Neural progenitor cell (in vitro differentiated cells): ENCODE results near the gene IQSEC1. TPM values are rescaled to one million over a fixed set of nuclear protein-coding genes. Genes with fewer than 3 reads are reported as not detected.

Source experiments
- DNase-seq: peaks from one replicate; pipeline ENCODE4 v3.0.0-alpha.2; 2016; ENCODE audit warnings: low spot score
- H2AFZ ChIP-seq: fragments of 200-600 bp; sonication (generic); replicated peaks from 2 replicates; pipeline ENCODE4 v1.6.1; 2016; ENCODE audit warnings: antibody characterized with exemption
- H3F3A ChIP-seq: fragments of 200-600 bp; sonication (generic); 2 replicates; pipeline ENCODE4 v1.6.1; 2016; ENCODE audit warnings: antibody characterized with exemption, low read depth
- H3K27ac ChIP-seq: fragments of 200-600 bp; sonication (generic); 2 replicates; pipeline ENCODE4 v1.5.1; 2016; ENCODE audit warnings: mild to moderate bottlenecking
- H3K27me3 ChIP-seq: fragments of 200-600 bp; sonication (generic); 2 replicates; pipeline ENCODE4 v1.6.1; 2016; ENCODE audit warnings: mild to moderate bottlenecking, moderate library complexity
- H3K36me3 ChIP-seq: fragments of 200-600 bp; sonication (generic); 2 replicates; pipeline ENCODE4 v1.5.1; 2016
- H3K4me1 ChIP-seq: fragments of 200-600 bp; sonication (generic); 2 replicates; pipeline ENCODE4 v1.6.1; 2016; ENCODE audit warnings: mixed run types
- H3K4me2 ChIP-seq: fragments of 200-600 bp; sonication (generic); 2 replicates; pipeline ENCODE4 v1.6.1; 2016
- H3K4me3 ChIP-seq: fragments of 200-600 bp; sonication (generic); 2 replicates; pipeline ENCODE4 v1.5.1; 2016
- H3K79me2 ChIP-seq: fragments of 200-600 bp; sonication (generic); 2 replicates; pipeline ENCODE4 v1.6.1; 2016; ENCODE audit warnings: low read depth
- H3K9ac ChIP-seq: fragments of 200-600 bp; sonication (generic); 2 replicates; pipeline ENCODE4 v1.6.1; 2016
- H3K9me3 ChIP-seq: fragments of 200-600 bp; sonication (generic); 2 replicates; pipeline ENCODE4 v1.5.1; 2016; ENCODE audit warnings: low read depth
- H4K20me1 ChIP-seq: fragments of 200-600 bp; sonication (generic); 2 replicates; pipeline ENCODE4 v1.6.1; 2016; ENCODE audit warnings: low read depth
- H3K27ac Mint-ChIP-seq: 3 replicates; pipeline ENCODE4 v1.8.0; 2021; ENCODE audit warnings: mixed read lengths
- H3K27me3 Mint-ChIP-seq: 2 replicates; pipeline ENCODE4 v1.8.0; 2022; ENCODE audit warnings: low read depth, mild to moderate bottlenecking, inconsistent platforms, moderate library complexity, mixed read lengths; ENCODE audit not compliant: insufficient read depth
- H3K36me3 Mint-ChIP-seq: 3 replicates; pipeline ENCODE4 v1.8.0; 2021; ENCODE audit warnings: mixed read lengths
- H3K4me1 Mint-ChIP-seq: 3 replicates; pipeline ENCODE4 v1.8.0; 2021; ENCODE audit warnings: mixed read lengths
- H3K4me3 Mint-ChIP-seq: 3 replicates; pipeline ENCODE4 v1.8.0; 2021; ENCODE audit warnings: mild to moderate bottlenecking, moderate library complexity, mixed read lengths
- H3K9me3 Mint-ChIP-seq: 3 replicates; pipeline ENCODE4 v1.8.0; 2020; ENCODE audit warnings: mixed read lengths
- EZH2 ChIP-seq: fragments of 200-600 bp; sonication (generic); IDR thresholded peaks from 2 replicates; pipeline ENCODE4 v1.6.1; 2017; ENCODE audit warnings: antibody characterized with exemption, mild to moderate bottlenecking, moderate library complexity
- EZH2phosphoT487 ChIP-seq: fragments of 200-600 bp; sonication (generic); IDR thresholded peaks from 2 replicates; pipeline ENCODE4 v1.6.1; 2017; ENCODE audit warnings: antibody characterized with exemption
- total RNA-seq: library from RNA; depleted of rRNA; stranded (reverse); fragments of >200 nt; gene quantifications from 2 replicates; pipeline ENCODE4 v1.2.3, GENCODE V29; 2015; ENCODE audit warnings: low replicate concordance
- TF ChIP-seq, protein P1 (sequence below): fragments of 200-600 bp; sonication (generic); IDR thresholded peaks from 2 replicates; pipeline ENCODE4 v1.5.1; 2017; ENCODE audit warnings: antibody characterized with exemption, mild to moderate bottlenecking

Gene IQSEC1
- total RNA-seq, 1 donor from 2014 or later, result 8.9 TPM

DNA sequence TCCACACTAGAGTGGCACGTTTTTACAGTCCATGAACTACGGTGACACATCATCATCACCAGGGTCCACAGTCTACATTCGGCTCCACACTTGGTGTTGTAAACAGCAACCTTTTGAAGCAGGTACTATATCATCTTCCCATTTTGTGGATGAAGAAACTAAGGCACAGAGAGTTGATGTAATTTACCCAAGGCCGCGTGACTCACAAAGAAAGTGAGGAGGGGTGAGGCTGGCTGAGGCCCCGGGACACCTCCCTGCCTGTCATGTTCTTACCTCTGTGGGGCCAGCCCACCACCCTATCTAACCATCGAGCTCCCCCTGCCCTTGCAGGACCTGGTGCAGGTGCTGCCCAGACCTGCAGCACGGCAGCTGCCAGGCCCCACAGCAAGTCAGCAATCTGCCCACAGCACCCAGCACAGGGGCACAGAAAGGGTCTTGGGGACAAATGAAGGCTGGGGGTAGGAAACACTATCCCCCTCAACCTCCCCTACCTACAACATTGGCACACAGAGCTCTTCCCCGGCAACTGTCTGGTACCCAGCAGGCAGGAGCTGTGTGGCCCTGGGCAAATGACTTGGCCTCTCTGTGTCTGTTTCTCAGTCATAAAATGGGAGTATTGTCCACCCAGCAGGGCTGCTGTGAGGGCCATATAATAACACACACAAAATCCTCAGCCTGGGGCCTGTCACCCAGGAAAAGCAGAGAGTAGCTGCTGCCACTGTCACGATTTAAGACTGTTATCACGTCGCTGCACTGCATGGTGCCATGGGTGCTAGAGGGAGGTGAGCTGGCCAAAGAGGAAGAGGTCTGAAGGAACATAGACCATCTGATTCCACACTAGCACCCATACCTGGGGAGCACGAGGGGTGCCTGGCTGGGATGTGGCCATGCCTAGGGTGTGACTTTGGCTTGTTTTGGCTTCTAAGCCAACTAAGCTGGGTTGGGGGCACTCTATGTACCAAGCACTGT is 115.1 kb downstream of the IQSEC1 start:
- no peaks in the 10 kb centered on the region for H3F3A ChIP-seq
- no peak overlapping the region for H3K4me3 Mint-ChIP-seq
- peaks cover 17% of the 10 kb centered on the region for H3K4me1 ChIP-seq
- H3K27me3 Mint-ChIP-seq, result peaks cover 2% of the 10 kb centered on the region
- H3K27me3 ChIP-seq, result no peaks in the 10 kb centered on the region
- no peak overlapping the region for H3K4me2 ChIP-seq
- no peaks in the 10 kb centered on the region for H3K9me3 ChIP-seq
- no peak overlapping the region for H3K4me3 ChIP-seq
- peaks cover 46% of the 10 kb centered on the region for H3K4me1 Mint-ChIP-seq
- peaks cover 4% of the 10 kb centered on the region for H3K36me3 Mint-ChIP-seq
- peaks cover 98% of the 10 kb centered on the region for H4K20me1 ChIP-seq
- H3K36me3 ChIP-seq, result no peaks in the 10 kb centered on the region
- H3K27ac Mint-ChIP-seq, result no peak overlapping the region
- H2AFZ ChIP-seq, result no peak overlapping the region
- H3K27ac ChIP-seq, result no peak overlapping the region
- DNase-seq, result no peak
- TF ChIP-seq EZH2 (no peak), EZH2phosphoT487 (no peak)
- TF ChIP-seq, protein P1, sequence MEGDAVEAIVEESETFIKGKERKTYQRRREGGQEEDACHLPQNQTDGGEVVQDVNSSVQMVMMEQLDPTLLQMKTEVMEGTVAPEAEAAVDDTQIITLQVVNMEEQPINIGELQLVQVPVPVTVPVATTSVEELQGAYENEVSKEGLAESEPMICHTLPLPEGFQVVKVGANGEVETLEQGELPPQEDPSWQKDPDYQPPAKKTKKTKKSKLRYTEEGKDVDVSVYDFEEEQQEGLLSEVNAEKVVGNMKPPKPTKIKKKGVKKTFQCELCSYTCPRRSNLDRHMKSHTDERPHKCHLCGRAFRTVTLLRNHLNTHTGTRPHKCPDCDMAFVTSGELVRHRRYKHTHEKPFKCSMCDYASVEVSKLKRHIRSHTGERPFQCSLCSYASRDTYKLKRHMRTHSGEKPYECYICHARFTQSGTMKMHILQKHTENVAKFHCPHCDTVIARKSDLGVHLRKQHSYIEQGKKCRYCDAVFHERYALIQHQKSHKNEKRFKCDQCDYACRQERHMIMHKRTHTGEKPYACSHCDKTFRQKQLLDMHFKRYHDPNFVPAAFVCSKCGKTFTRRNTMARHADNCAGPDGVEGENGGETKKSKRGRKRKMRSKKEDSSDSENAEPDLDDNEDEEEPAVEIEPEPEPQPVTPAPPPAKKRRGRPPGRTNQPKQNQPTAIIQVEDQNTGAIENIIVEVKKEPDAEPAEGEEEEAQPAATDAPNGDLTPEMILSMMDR, result no peak
- H3K9me3 Mint-ChIP-seq, result no peaks in the 10 kb centered on the region
- H3K9ac ChIP-seq, result no peak overlapping the region
- peaks cover 47% of the 10 kb centered on the region for H3K79me2 ChIP-seq

GRCh38 chr3:12957339-12957738 is 115.9 kb downstream of the IQSEC1 start:
- Histone ChIP-seq H3K9ac (no peak overlapping the region), H2AFZ (no peak overlapping the region), H3K27me3 (no peaks in the 10 kb centered on the region), H3K79me2 (peaks cover 39% of the 10 kb centered on the region), H3K27ac (no peak overlapping the region), H4K20me1 (peaks cover 99% of the 10 kb centered on the region), H3K9me3 (no peaks in the 10 kb centered on the region), H3K4me2 (no peak overlapping the region), H3K4me3 (no peak overlapping the region), H3K36me3 (no peaks in the 10 kb centered on the region), H3K4me1 (peaks cover 17% of the 10 kb centered on the region), H3F3A (no peaks in the 10 kb centered on the region)
- Mint-ChIP-seq H3K9me3 (no peaks in the 10 kb centered on the region), H3K4me3 (no peak overlapping the region), H3K4me1 (peaks cover 48% of the 10 kb centered on the region), H3K27ac (no peak overlapping the region), H3K36me3 (peaks cover 4% of the 10 kb centered on the region), H3K27me3 (peaks cover 2% of the 10 kb centered on the region)
- DNase-seq, result no peak
- TF ChIP-seq, protein P1, result no peak
- TF ChIP-seq EZH2phosphoT487 (no peak), EZH2 (no peak)

DNA sequence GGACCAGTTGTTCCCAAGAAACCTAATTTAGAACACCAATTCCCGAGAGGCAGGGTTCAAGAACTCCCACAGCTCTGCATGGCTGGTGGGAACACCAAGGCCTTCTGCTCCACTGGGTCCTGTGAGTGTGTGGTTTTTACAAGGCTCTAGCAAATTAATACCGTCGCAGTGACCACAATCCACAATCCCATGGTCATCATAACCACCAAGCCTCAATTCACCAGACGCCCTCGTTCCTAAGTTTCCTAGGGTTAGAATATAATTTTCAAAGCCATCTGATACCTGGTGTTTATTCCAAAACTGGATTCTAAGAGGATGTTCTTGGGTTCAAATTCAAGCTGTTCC is 116.9 kb downstream of the IQSEC1 start:
- H3K27ac ChIP-seq, result no peak overlapping the region
- no peak overlapping the region for H3K4me3 ChIP-seq
- H2AFZ ChIP-seq, result no peak overlapping the region
- peaks cover 3% of the 10 kb centered on the region for H3K27me3 Mint-ChIP-seq
- no peak overlapping the region for H3K9ac ChIP-seq
- no peaks in the 10 kb centered on the region for H3K27me3 ChIP-seq
- peaks cover 2% of the 10 kb centered on the region for H3K36me3 Mint-ChIP-seq
- no peaks in the 10 kb centered on the region for H3K36me3 ChIP-seq
- TF ChIP-seq EZH2, result no peak
- TF ChIP-seq, protein P1, result no peak
- no peak for TF ChIP-seq EZH2phosphoT487
- peaks cover 17% of the 10 kb centered on the region for H3K4me1 ChIP-seq
- H3K9me3 ChIP-seq, result no peaks in the 10 kb centered on the region
- H3K9me3 Mint-ChIP-seq, result no peaks in the 10 kb centered on the region
- peaks cover 28% of the 10 kb centered on the region for H3K79me2 ChIP-seq
- H3K4me1 Mint-ChIP-seq, result peaks cover 50% of the 10 kb centered on the region
- DNase-seq, result no peak
- H3F3A ChIP-seq, result no peaks in the 10 kb centered on the region
- no peak overlapping the region for H3K4me3 Mint-ChIP-seq
- H4K20me1 ChIP-seq, result peaks cover 98% of the 10 kb centered on the region
- no peak overlapping the region for H3K4me2 ChIP-seq
- no peak overlapping the region for H3K27ac Mint-ChIP-seq
